Upper lobe of left lung (tissue), 6 donors: Measurements from ENCODE around the gene RNF150. TPM values are rescaled to one million over a fixed set of nuclear protein-coding genes. Genes with fewer than 3 reads are reported as not detected.

ENCODE experiments used
- ATAC-seq, 2 donors: fragments of 200-7000 bp; cut with Tn5 transposase; one replicate each; pipeline ENCODE4 v1.9.1; 2022; ENCODE audit warnings: mild to moderate bottlenecking in 2 of 2, moderate library complexity in 2 of 2; ENCODE audit not compliant: low FRiP score in 2 of 2
- DNase-seq, 2 donors: peaks; one replicate each; pipeline ENCODE4 v3.0.0-alpha.2; 2019 to 2020
- H3K27ac ChIP-seq, 4 donors: fragments of 200-600 bp; sonication (generic); one replicate each; pipeline ENCODE4 v1.5.1; 2016 to 2019
- H3K27me3 ChIP-seq, 4 donors: fragments of 200-600 bp; sonication (generic); one replicate each; pipeline ENCODE4 v1.5.1; 2017 to 2019
- H3K36me3 ChIP-seq, 4 donors: fragments of 200-600 bp; sonication (generic); one replicate each; pipeline ENCODE4 v1.5.1; 2016 to 2019
- H3K4me1 ChIP-seq, 4 donors: fragments of 200-600 bp; sonication (generic); one replicate each; pipeline ENCODE4 v1.5.1; 2018 to 2019
- H3K4me3 ChIP-seq, 4 donors: fragments of 200-600 bp; sonication (generic); one replicate each; pipeline ENCODE4 v1.5.1; 2017 to 2019; ENCODE audit warnings: mild to moderate bottlenecking in 2 of 4, moderate library complexity in 1 of 4
- H3K9me3 ChIP-seq, 4 donors: fragments of 200-600 bp; sonication (generic); one replicate each; pipeline ENCODE4 v1.5.1; 2018 to 2019
- EP300 ChIP-seq, 4 donors: sonication (generic); formaldehyde crosslinking; IDR thresholded peaks; one replicate each; pipeline ENCODE4 v1.5.1; 2017; ENCODE audit warnings: antibody characterized with exemption in 4 of 4, control low read depth in 2 of 4
- POLR2A ChIP-seq, 4 donors: fragments of 450-650 bp; IDR thresholded peaks; one replicate each; pipeline ENCODE4 v1.5.1; 2016 to 2017; ENCODE audit warnings: antibody characterized with exemption in 4 of 4, mild to moderate bottlenecking in 2 of 4
- POLR2AphosphoS5 ChIP-seq, 2 donors: sonication (generic); formaldehyde crosslinking; IDR thresholded peaks; one replicate each; pipeline ENCODE4 v1.5.1; 2017; ENCODE audit warnings: antibody characterized with exemption in 2 of 2
- WGBS, 2 donors: methylation state at CpG; one replicate each; pipeline ENCODE4 v1.1.5; 2017 to 2018; 5-methylcytosine and 5-hydroxymethylcytosine counted together
- total RNA-seq, 6 donors: library from RNA; depleted of rRNA in 4 of 6; stranded (reverse); fragments of >200 nt in 4 of 6; gene quantifications; one replicate each; pipeline versions ENCODE4 v1.1.0 to v1.2.1, GENCODE V29; 2016 to 2021
- TF ChIP-seq, protein P1 (sequence below), 6 experiments: fragments of 450-650 bp in 4 of 6; fragments of 200-600 bp in 2 of 6; sonication (generic) in 2 of 6; IDR thresholded peaks; one replicate each; pipeline ENCODE4 v1.5.1; 2016 to 2019; ENCODE audit warnings: antibody characterized with exemption in 6 of 6
- donor health status: DM: no; HTN: no; CAD: no; lungs with moderate emphysema.
- donor health status: DM: no; HTN: yes; CAD: no; lungs with severe emphysema.

The RNF150 gene
- total RNA-seq, 6 donors from 2014 or later = 0.46 to 2.1 (median 1.4) TPM

- H3K27me3 ChIP-seq = no peaks in the 10 kb centered on the region
- DNase-seq (no peak), ATAC-seq (no peak)
- no peak overlapping the region for H3K4me3 ChIP-seq
- no peaks in the 10 kb centered on the region for H3K36me3 ChIP-seq
- WGBS, 2 donors = 83 to 92% methylated on average over 2 of the region's 2 CpGs
- H3K4me1 ChIP-seq = no peaks in the 10 kb centered on the region
- H3K9me3 ChIP-seq = no peaks in the 10 kb centered on the region
- H3K27ac ChIP-seq = no peak overlapping the region
- no peak for TF ChIP-seq POLR2AphosphoS5 (IDR thresholded peaks at IDR 0.05)
- TF ChIP-seq EP300 (IDR thresholded peaks at IDR 0.05) = no peak
- no peak for TF ChIP-seq POLR2A (IDR thresholded peaks at IDR 0.05)
- TF ChIP-seq, protein P1, sequence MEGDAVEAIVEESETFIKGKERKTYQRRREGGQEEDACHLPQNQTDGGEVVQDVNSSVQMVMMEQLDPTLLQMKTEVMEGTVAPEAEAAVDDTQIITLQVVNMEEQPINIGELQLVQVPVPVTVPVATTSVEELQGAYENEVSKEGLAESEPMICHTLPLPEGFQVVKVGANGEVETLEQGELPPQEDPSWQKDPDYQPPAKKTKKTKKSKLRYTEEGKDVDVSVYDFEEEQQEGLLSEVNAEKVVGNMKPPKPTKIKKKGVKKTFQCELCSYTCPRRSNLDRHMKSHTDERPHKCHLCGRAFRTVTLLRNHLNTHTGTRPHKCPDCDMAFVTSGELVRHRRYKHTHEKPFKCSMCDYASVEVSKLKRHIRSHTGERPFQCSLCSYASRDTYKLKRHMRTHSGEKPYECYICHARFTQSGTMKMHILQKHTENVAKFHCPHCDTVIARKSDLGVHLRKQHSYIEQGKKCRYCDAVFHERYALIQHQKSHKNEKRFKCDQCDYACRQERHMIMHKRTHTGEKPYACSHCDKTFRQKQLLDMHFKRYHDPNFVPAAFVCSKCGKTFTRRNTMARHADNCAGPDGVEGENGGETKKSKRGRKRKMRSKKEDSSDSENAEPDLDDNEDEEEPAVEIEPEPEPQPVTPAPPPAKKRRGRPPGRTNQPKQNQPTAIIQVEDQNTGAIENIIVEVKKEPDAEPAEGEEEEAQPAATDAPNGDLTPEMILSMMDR (IDR thresholded peaks at IDR 0.05) = no peak
Measured at GRCh38 chr4:140932501-140933045, 200.7 kb downstream of the RNF150 start.

DNA sequence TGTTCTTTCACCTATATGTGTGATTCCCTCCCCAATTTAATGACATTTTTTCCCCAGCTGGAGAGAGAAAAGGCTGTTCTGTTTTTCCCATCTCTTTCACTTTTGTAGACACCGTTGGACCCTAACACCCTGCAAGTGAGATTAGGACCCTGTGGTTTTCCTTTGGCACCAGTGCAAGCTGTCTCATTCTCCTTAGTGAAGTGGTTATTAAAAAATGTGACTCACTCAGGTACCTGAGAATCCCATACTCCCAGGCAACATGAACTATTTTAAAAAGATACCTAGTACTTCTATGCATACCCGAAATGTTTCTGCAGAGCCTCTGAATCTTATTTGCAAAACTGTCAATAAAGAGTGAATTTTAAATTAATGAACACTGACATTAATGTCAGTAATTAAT, 201.4 kb downstream of the RNF150 start:
- no peaks in the 10 kb centered on the region for H3K9me3 ChIP-seq
- no peak for ATAC-seq
- TF ChIP-seq POLR2AphosphoS5 (IDR thresholded peaks at IDR 0.05) (no peak), POLR2A (IDR thresholded peaks at IDR 0.05) (no peak), EP300 (IDR thresholded peaks at IDR 0.05) (no peak)
- TF ChIP-seq, protein P1 (IDR thresholded peaks at IDR 0.05) = no peak
- H3K27ac ChIP-seq = no peak overlapping the region
- H3K4me1 ChIP-seq = no peaks in the 10 kb centered on the region
- no peaks in the 10 kb centered on the region for H3K36me3 ChIP-seq
- H3K4me3 ChIP-seq = no peak overlapping the region
- DNase-seq = no peak
- H3K27me3 ChIP-seq = no peaks in the 10 kb centered on the region
- WGBS, 2 donors = 51 to 54% methylated on average over 2 of the region's 2 CpGs

GRCh38 chr4:140930557-140930956, 202.7 kb downstream of the RNF150 start:
- Histone ChIP-seq H3K4me1 (no peaks in the 10 kb centered on the region), H3K27me3 (no peaks in the 10 kb centered on the region), H3K4me3 (no peak overlapping the region), H3K27ac (no peak overlapping the region), H3K36me3 (no peaks in the 10 kb centered on the region), H3K9me3 (no peaks in the 10 kb centered on the region)
- TF ChIP-seq, protein P1 (IDR thresholded peaks at IDR 0.05) = no peak
- no peak for TF ChIP-seq POLR2A (IDR thresholded peaks at IDR 0.05)
- TF ChIP-seq POLR2AphosphoS5 (IDR thresholded peaks at IDR 0.05) = no peak
- TF ChIP-seq EP300 (IDR thresholded peaks at IDR 0.05) = no peak
- WGBS, 2 donors = 81 to 86% methylated on average over 7 of the region's 7 CpGs
- ATAC-seq = no peak
- no peak for DNase-seq

DNA sequence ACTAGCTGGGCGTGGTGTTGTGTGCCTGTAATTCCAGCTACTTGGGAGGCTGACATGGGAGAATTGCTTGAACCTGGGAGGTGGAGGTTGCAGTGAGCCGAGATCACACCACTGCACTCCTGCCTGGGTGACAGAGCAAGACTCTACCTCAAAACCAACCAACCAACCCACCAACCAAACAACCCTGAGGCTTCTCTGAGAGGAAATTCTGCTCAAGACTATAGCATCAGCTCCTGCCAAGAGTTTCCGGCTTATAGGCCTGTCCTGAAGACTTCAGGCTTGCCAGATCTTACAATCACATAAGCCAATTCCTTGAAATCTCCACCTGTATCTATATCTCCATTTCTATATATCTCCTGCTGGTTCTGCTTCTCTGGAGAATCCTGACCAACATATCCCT, 203.3 kb downstream of the RNF150 start:
- no peak overlapping the region for H3K27ac ChIP-seq
- no peaks in the 10 kb centered on the region for H3K4me1 ChIP-seq
- no peaks in the 10 kb centered on the region for H3K9me3 ChIP-seq
- 78 to 90% methylated on average over 2 to 3 of the region's 3 CpGs for WGBS, 2 donors
- no peaks in the 10 kb centered on the region for H3K27me3 ChIP-seq
- no peaks in the 10 kb centered on the region for H3K36me3 ChIP-seq
- TF ChIP-seq, protein P1 (IDR thresholded peaks at IDR 0.05) = no peak
- TF ChIP-seq EP300 (IDR thresholded peaks at IDR 0.05) = no peak
- no peak for TF ChIP-seq POLR2A (IDR thresholded peaks at IDR 0.05)
- DNase-seq = no peak
- ATAC-seq = no peak
- H3K4me3 ChIP-seq = no peak overlapping the region

- Histone ChIP-seq H3K27me3 (no peaks in the 10 kb centered on the region), H3K36me3 (no peaks in the 10 kb centered on the region), H3K4me3 (no peak overlapping the region), H3K4me1 (no peaks in the 10 kb centered on the region), H3K9me3 (no peaks in the 10 kb centered on the region), H3K27ac (no peak overlapping the region)
- 44 to 52% methylated on average over 3 of the region's 3 CpGs for WGBS, 2 donors
- no peak for DNase-seq
- TF ChIP-seq, protein P1 (IDR thresholded peaks at IDR 0.05) = no peak
- TF ChIP-seq POLR2A (IDR thresholded peaks at IDR 0.05) = no peak
- TF ChIP-seq POLR2AphosphoS5 (IDR thresholded peaks at IDR 0.05) = no peak
- TF ChIP-seq EP300 (IDR thresholded peaks at IDR 0.05) = no peak
- no peak for ATAC-seq
Measured at GRCh38 chr4:140928880-140929279, 204.4 kb downstream of the RNF150 start.
